ENCODE results near the gene LCN2.
"Not testable (repeated sequence)": the region's sequence is repeated elsewhere in the genome, so short reads cannot be mapped to it uniquely, and the experiment has no call there.

The LCN2 gene

GRCh38 chr9:128128836-128129590 is 20.2 kb upstream of the LCN2 start:
- DNase-seq: no peak

- not testable (repeated sequence) for DNase-seq
These were observed 19.2 kb upstream of the LCN2 start for GRCh38 chr9:128129976-128130590.

GRCh38 chr9:128130651-128131050 is 18.6 kb upstream of the LCN2 start:
- not testable (repeated sequence) for DNase-seq

- DNase-seq: not testable (repeated sequence)
These were observed 17.9 kb upstream of the LCN2 start for GRCh38 chr9:128131346-128131745.

- DNase-seq: not testable (repeated sequence)
These were observed 17.1 kb upstream of the LCN2 start for GRCh38 chr9:128132139-128132538.

GRCh38 chr9:128135561-128135960 is 13.7 kb upstream of the LCN2 start:
- DNase-seq: not testable (repeated sequence)

GRCh38 chr9:128136816-128137793 is 12.1 kb upstream of the LCN2 start:
- DNase-seq: peak; percentile 59

- no peak for DNase-seq
These were observed 11.3 kb upstream of the LCN2 start for GRCh38 chr9:128138001-128138400.

GRCh38 chr9:128139621-128140020 is 9.6 kb upstream of the LCN2 start:
- DNase-seq: no peak

GRCh38 chr9:128141604-128142003 is 7.6 kb upstream of the LCN2 start:
- DNase-seq: no peak

- DNase-seq: no peak
These were observed 7.2 kb upstream of the LCN2 start for GRCh38 chr9:128142061-128142460.

GRCh38 chr9:128142596-128142995 is 6.7 kb upstream of the LCN2 start:
- DNase-seq: no peak

- DNase-seq: no peak
These were observed 5.6 kb upstream of the LCN2 start for GRCh38 chr9:128143525-128144238.

- no peak for DNase-seq
These were observed 4.7 kb upstream of the LCN2 start for GRCh38 chr9:128144239-128145181.

- no peak for DNase-seq
These were observed 3.7 kb upstream of the LCN2 start for GRCh38 chr9:128145536-128145935.

- no peak for DNase-seq
These were observed 3.3 kb upstream of the LCN2 start for GRCh38 chr9:128145951-128146351.

GRCh38 chr9:128146591-128147120 is 2.6 kb upstream of the LCN2 start:
- DNase-seq: no peak

- DNase-seq: no peak
These were observed 698 bp upstream of the LCN2 start for GRCh38 chr9:128148509-128149000.

- DNase-seq: no peak
These were observed 819 bp downstream of the LCN2 start for GRCh38 chr9:128149951-128150593.

- no peak for DNase-seq
These were observed 1.5 kb downstream of the LCN2 start for GRCh38 chr9:128150594-128151308.
